HepG2 (cell line): ENCODE measurements around the gene COL4A2. TPM values are rescaled to one million over a fixed set of nuclear protein-coding genes. Genes with fewer than 3 reads are reported as not detected.

Experiments used
- ATAC-seq: fragments of 200-7000 bp; cut with Tn5 transposase; 3 replicates; pipeline ENCODE4 v1.9.1; 2020; ENCODE audit warnings: mild to moderate bottlenecking, moderate library complexity
- BruUV-seq: library from RNA; stranded (reverse); fragments of 400-500 nt; replicated peaks from 2 replicates; lab custom pipeline; 2021; lab: Mats Ljungman, UMichigan
- CTCF ChIA-PET: fragments of 300-600 bp; formaldehyde crosslinking; extraction: SDS; loops from one replicate; lab custom pipeline; 2021; ENCODE audit warnings: low total read pairs, inconsistent platforms, low intra/inter-chr PET ratio; lab: Yijun Ruan, JAX
- POLR2A ChIA-PET: fragments of 350-600 bp; sonication (Branson Sonifier 250); formaldehyde crosslinking; loops from one replicate; lab custom pipeline; 2020; ENCODE audit warnings: antibody characterized with exemption, inconsistent platforms; lab: Yijun Ruan, JAX
- DNase-seq: peaks from one replicate; pipeline ENCODE4 v3.0.0-alpha.2; 2015; ENCODE audit warnings: low spot score
- FAIRE-seq: peaks from 3 replicates; lab custom pipeline; 2011; peaks lifted over from hg19 to GRCh38; lab: Jason Lieb, UNC
- H2AFZ ChIP-seq: one replicate; pipeline ENCODE4 v1.6.1; 2011; ENCODE audit warnings: low read length, inconsistent platforms
- H3K27ac ChIP-seq: fragments of 300-600 bp; 3 replicates; pipeline ENCODE4 v1.8.0; 2011; ENCODE audit warnings: mixed run types, mild to moderate bottlenecking, mixed read lengths, low read length, inconsistent platforms; ENCODE audit not compliant: insufficient read depth; ENCODE audit errors: extremely low read length
- H3K27me3 ChIP-seq, 2 experiments: fragments of 200-600 bp in 1 of 2; 2 replicates in 1 of 2; 3 replicates in 1 of 2; pipeline versions ENCODE4 v1.6.0 to v1.8.0; 2011; ENCODE audit warnings: low read length in 2 of 2, mild to moderate bottlenecking in 2 of 2, moderate library complexity in 2 of 2, inconsistent platforms in 1 of 2; ENCODE audit not compliant: insufficient read depth in 2 of 2, control insufficient read depth in 1 of 2
- H3K36me3 ChIP-seq, 2 experiments: fragments of 200-600 bp in 1 of 2; replicated peaks in 1 of 2; 2 replicates in 1 of 2; 3 replicates in 1 of 2; pipeline versions ENCODE4 v1.5.1 to v1.8.0; 2011; ENCODE audit warnings: low read length in 2 of 2, inconsistent platforms in 1 of 2; ENCODE audit not compliant: insufficient read depth in 2 of 2, control insufficient read depth in 1 of 2
- H3K4me1 ChIP-seq: 2 replicates; pipeline ENCODE4 v1.5.1; 2012; ENCODE audit warnings: low read length, inconsistent platforms; ENCODE audit not compliant: insufficient read depth
- H3K4me2 ChIP-seq: 2 replicates; pipeline ENCODE4 v1.6.0; 2011; ENCODE audit warnings: low read depth, low read length, inconsistent platforms
- H3K4me3 ChIP-seq, 3 experiments: fragments of 200-600 bp in 1 of 3; sonication (generic), shearing (Covaris generic) in 1 of 3; replicated peaks in 1 of 3; 2 replicates each; pipeline ENCODE4 v1.5.1; 2011 to 2016; ENCODE audit warnings: low read length in 3 of 3, inconsistent platforms in 2 of 3, low read depth in 2 of 3, mild to moderate bottlenecking in 2 of 3, control low read depth in 1 of 3, mixed read lengths in 1 of 3; ENCODE audit not compliant: insufficient read depth in 1 of 3
- H3K79me2 ChIP-seq: one replicate; pipeline ENCODE4 v1.6.1; 2011; ENCODE audit warnings: low read length, inconsistent platforms; ENCODE audit not compliant: insufficient read depth
- H3K9ac ChIP-seq: 2 replicates; pipeline ENCODE4 v1.6.0; 2011; ENCODE audit warnings: mild to moderate bottlenecking, low read depth, low read length, inconsistent platforms; ENCODE audit not compliant: insufficient read depth
- H3K9me3 ChIP-seq: 2 replicates; pipeline ENCODE4 v1.5.1; 2012; ENCODE audit warnings: mild to moderate bottlenecking, low read length
- H4K20me1 ChIP-seq: 2 replicates; pipeline ENCODE4 v1.6.0; 2011; ENCODE audit warnings: inconsistent platforms, mild to moderate bottlenecking, low read length, moderate library complexity; ENCODE audit not compliant: insufficient read depth
- BATF2 ChIP-seq: sonication (generic); formaldehyde crosslinking; IDR thresholded peaks from 2 replicates; pipeline ENCODE4 v1.8.0; 2022; ENCODE audit warnings: mild to moderate bottlenecking, missing genetic modification reagents, moderate library complexity
- FIP1L1 ChIP-seq: fragments of 200-400 bp; formaldehyde crosslinking; IDR thresholded peaks from 2 replicates; pipeline ENCODE4 v1.6.1; 2018; ENCODE audit warnings: low read depth, mild to moderate bottlenecking, low read length, moderate library complexity, borderline replicate concordance; ENCODE audit not compliant: insufficient read depth
- HNRNPL ChIP-seq: fragments of 200-400 bp; formaldehyde crosslinking; IDR thresholded peaks from 2 replicates; pipeline ENCODE4 v1.6.1; 2017; ENCODE audit warnings: mild to moderate bottlenecking, low read depth, low read length
- JARID2 ChIP-seq: sonication (generic); formaldehyde crosslinking; IDR thresholded peaks from 2 replicates; pipeline ENCODE4 v1.8.1; 2023; ENCODE audit warnings: missing genetic modification reagents, inconsistent platforms; ENCODE audit not compliant: insufficient replicate concordance
- POLR2AphosphoS5 ChIP-seq: IDR thresholded peaks from 2 replicates; pipeline ENCODE4 v1.6.1; 2012; ENCODE audit warnings: low read depth, low read length
- ZNF101 ChIP-seq: sonication (generic); formaldehyde crosslinking; IDR thresholded peaks from 2 replicates; pipeline ENCODE4 v1.4.0; 2020; ENCODE audit warnings: mild to moderate bottlenecking, low read depth, missing genetic modification reagents, borderline replicate concordance
- ZNF607 ChIP-seq: sonication (generic); formaldehyde crosslinking; IDR thresholded peaks from 2 replicates; pipeline ENCODE4 v1.5.1; 2020; ENCODE audit warnings: missing genetic modification reagents, mild to moderate bottlenecking, borderline replicate concordance
- ZNF749 ChIP-seq: sonication (generic); formaldehyde crosslinking; IDR thresholded peaks from 2 replicates; pipeline ENCODE4 v1.8.0; 2022; ENCODE audit warnings: mild to moderate bottlenecking, missing genetic modification reagents, moderate library complexity, borderline replicate concordance
- ZNF891 ChIP-seq: sonication (generic); formaldehyde crosslinking; IDR thresholded peaks from 2 replicates; pipeline ENCODE4 v1.5.0; 2020; ENCODE audit warnings: mild to moderate bottlenecking, missing genetic modification reagents
- WGBS: methylation state at CpG from one replicate; pipeline ENCODE4 v1.1.6; 2017; ENCODE audit warnings: low lambda C conversion rate; 5-methylcytosine and 5-hydroxymethylcytosine counted together
- in situ Hi-C: cut with HindIII; loops from 2 replicates; pipeline ENCODE4 v1.10.0; 2017; ENCODE audit warnings: low pct_unique_long_range_greater_than_20kb; ENCODE audit not compliant: extremely low pct_ligation_motif_present
- intact Hi-C: fragments of 100-400 bp; cut with micrococcal nuclease; formaldehyde crosslinking; loops from one replicate; pipeline ENCODE4 v1.10.0; 2022; ENCODE audit not compliant: unreplicated experiment
- polyA plus RNA-seq, 8 experiments: library from polyadenylated mRNA; depleted of rRNA in 3 of 8; stranded (reverse) in 7 of 8; unstranded in 1 of 8; fragments of >200 nt; fragmentation: Illumina TruSeq in 4 of 8; extraction: Trizol in 4 of 8; gene quantifications; 2 replicates each; pipeline versions ENCODE4 v1.2.1 to v1.2.3, GENCODE V29; 2011 to 2016; ENCODE audit warnings: low read depth in 4 of 8, missing spikeins in 1 of 8, mixed read lengths in 1 of 8; ENCODE audit not compliant: insufficient read depth in 1 of 8
- total RNA-seq, 5 experiments: library from RNA; depleted of rRNA; stranded (reverse); fragments of >200 nt; fragmentation: Illumina TruSeq; extraction: Trizol; gene quantifications; 2 replicates each; pipeline ENCODE4 v1.2.3, GENCODE V29; 2016; ENCODE audit warnings: low read depth in 1 of 5
- TF ChIP-seq, protein P1 (sequence below): sonication (generic); formaldehyde crosslinking; IDR thresholded peaks from 2 replicates; pipeline ENCODE4 v1.8.1; 2023; ENCODE audit warnings: mild to moderate bottlenecking, moderate library complexity, missing genetic modification reagents

COL4A2 gene
- total and polyA plus RNA-seq, 2 of the 13 experiments (the other 11 are each of a cell fraction or from before 2014, with no cell fraction given), result 0.22 to 1.9 TPM

GRCh38 chr13:110457361-110457760 is 150.3 kb downstream of the COL4A2 start:
- ChIA-PET POLR2A (no interaction called here), CTCF (no interaction called here)
- Histone ChIP-seq H3K27ac (no peak overlapping the region), H3K79me2 (no peaks in the 10 kb centered on the region), H2AFZ (no peak overlapping the region), H3K4me3 (no peak overlapping the region), H4K20me1 (no peaks in the 10 kb centered on the region), H3K27me3 (peaks cover 0 to 24% of the 10 kb centered on the region in 2 experiments; a peak in 2 of 5 replicates), H3K9me3 (no peaks in the 10 kb centered on the region), H3K4me1 (peaks cover 41% of the 10 kb centered on the region), H3K9ac (no peak overlapping the region), H3K4me2 (no peak overlapping the region), H3K36me3 (no peaks in the 10 kb centered on the region)
- no TSS peak for BruUV-seq
- FAIRE-seq, result no peak
- 40% methylated on average over 7 of the region's 10 CpGs for WGBS
- ATAC-seq, result no peak; the same call in 2 of the 3 replicates
- in situ Hi-C loops, result loop anchor here (5.0 kb wide), 1 partner anchor 105 kb away; the partner anchor contains the start of gene RAB20
- TF ChIP-seq POLR2AphosphoS5, result no peak
- TF ChIP-seq, protein P1, sequence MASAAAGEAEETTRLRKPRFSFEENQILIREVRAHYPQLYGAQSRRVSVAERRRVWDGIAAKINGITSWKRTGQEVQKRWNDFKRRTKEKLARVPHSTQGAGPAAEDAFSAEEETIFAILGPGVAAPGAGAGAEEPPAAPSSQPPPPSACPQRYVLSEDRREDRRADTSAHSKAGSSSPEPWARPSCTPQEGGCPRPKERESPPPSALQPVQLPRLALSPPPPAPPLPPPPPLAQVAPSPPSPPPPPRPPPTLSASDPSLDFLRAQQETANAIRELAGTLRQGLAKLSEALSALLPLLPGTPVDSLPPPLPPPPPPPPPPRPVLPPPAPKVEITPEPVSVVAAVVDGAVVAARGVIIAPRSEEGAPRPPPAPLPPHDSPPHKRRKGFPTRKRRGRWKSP (CRISPR knock-in tag), result no peak
- no peak for TF ChIP-seq ZNF749
- TF ChIP-seq ZNF101, result no peak
- TF ChIP-seq BATF2 (CRISPR knock-in tag), result no peak
- no peak for TF ChIP-seq FIP1L1
- TF ChIP-seq HNRNPL, result no peak
- TF ChIP-seq JARID2 (CRISPR knock-in tag), result no peak
- TF ChIP-seq ZNF607 (CRISPR knock-in tag), result no peak
- no peak for TF ChIP-seq ZNF891 (CRISPR knock-in tag)
- DNase-seq, result no peak
- intact Hi-C loops, result loop anchor here (2.0 to 10.0 kb wide), 4 partner anchors 97 to 257 kb away; partner anchors contain the start of genes ING1 and NAXD
